Thymus (tissue), 11 donors: ENCODE data around the gene SPSB4. TPM values are rescaled to one million over a fixed set of nuclear protein-coding genes. Genes with fewer than 3 reads are reported as not detected.
A peak's percentile ranks its signal among the peaks of the same experiment; 100 is the strongest.
"Not testable (repeated sequence)": the region's sequence is repeated elsewhere in the genome, so short reads cannot be mapped to it uniquely, and the experiment has no call there.

ENCODE experiments used
- DNase-seq, 9 donors: peaks; one replicate each; pipeline ENCODE4 v3.0.0-alpha.2; 2013; ENCODE audit warnings: low spot score in 9 of 9, low read depth in 6 of 9, missing footprints in 1 of 9
- H3K27ac ChIP-seq, 2 donors: one replicate each; pipeline ENCODE4 v1.5.1; 2013; ENCODE audit warnings: control low read depth in 1 of 2, low read depth in 1 of 2, low read length in 1 of 2, mild to moderate bottlenecking in 1 of 2, moderate library complexity in 1 of 2
- H3K27me3 ChIP-seq, 2 donors: one replicate each; pipeline ENCODE4 v1.5.1; 2013; ENCODE audit warnings: low read length in 1 of 2; ENCODE audit not compliant: control insufficient read depth in 2 of 2, insufficient read depth in 1 of 2
- H3K36me3 ChIP-seq, 2 donors: one replicate each; pipeline ENCODE4 v1.5.1; 2013; ENCODE audit warnings: low read length in 1 of 2, mild to moderate bottlenecking in 1 of 2, moderate library complexity in 1 of 2; ENCODE audit not compliant: control insufficient read depth in 2 of 2, insufficient read depth in 2 of 2
- H3K4me1 ChIP-seq, 2 donors: one replicate each; pipeline ENCODE4 v1.5.1; 2013; ENCODE audit warnings: low read length in 2 of 2; ENCODE audit not compliant: control insufficient read depth in 2 of 2, insufficient read depth in 2 of 2
- H3K4me3 ChIP-seq, 2 donors: one replicate each; pipeline ENCODE4 v1.5.1; 2013; ENCODE audit warnings: low read length in 2 of 2, control low read depth in 1 of 2, mild to moderate bottlenecking in 1 of 2
- H3K9me3 ChIP-seq, 2 donors: one replicate each; pipeline ENCODE4 v1.5.1; 2013; ENCODE audit warnings: low read length in 1 of 2, mild to moderate bottlenecking in 1 of 2; ENCODE audit not compliant: control insufficient read depth in 2 of 2, insufficient read depth in 1 of 2
- WGBS: extraction: QIAGEN DNeasy Blood & Tissue Kit; methylation state at CpG from one replicate; pipeline ENCODE4 v1.1.7; 2013; 5-methylcytosine and 5-hydroxymethylcytosine counted together
- polyA plus RNA-seq: library from polyadenylated mRNA; stranded (reverse); fragments of 200-250 nt; gene quantifications from one replicate; pipeline ENCODE4 v1.2.3, GENCODE V29; 2013
- total RNA-seq: library from RNA; stranded (reverse); fragments of 120-200 nt; gene quantifications from one replicate; pipeline ENCODE4 v1.2.4, GENCODE V29; 2013
- donor health status: healthy.

The SPSB4 gene
- total and polyA plus RNA-seq, 2 donors: 0.30 to 0.47 TPM

- Histone ChIP-seq H3K9me3 (peaks cover 0 to 4% of the 10 kb centered on the region in 2 donors), H3K4me1 (peaks cover 2 to 24% of the 10 kb centered on the region in 2 donors), H3K27me3 (no peaks in the 10 kb centered on the region), H3K27ac (no peak overlapping the region), H3K36me3 (no peaks in the 10 kb centered on the region), H3K4me3 (no peak overlapping the region)
- 97% methylated on average over 10 of the region's 10 CpGs for WGBS
- DNase-seq: no peak
These were observed 63.1 kb downstream of the SPSB4 start for GRCh38 chr3:141114179-141114745.

GRCh38 chr3:141114816-141115460 is 63.8 kb downstream of the SPSB4 start:
- DNase-seq: no peak
- H3K36me3 ChIP-seq: no peaks in the 10 kb centered on the region

GRCh38 chr3:141115789-141116541 is 64.8 kb downstream of the SPSB4 start:
- Histone ChIP-seq H3K4me1 (peaks cover 2 to 21% of the 10 kb centered on the region in 2 donors), H3K27ac (peak overlapping the region in 1 of 2 donors; percentile 29), H3K9me3 (no peaks in the 10 kb centered on the region), H3K4me3 (no peak overlapping the region), H3K27me3 (no peaks in the 10 kb centered on the region), H3K36me3 (no peaks in the 10 kb centered on the region)
- no peak for DNase-seq
- 64% methylated on average over 3 of the region's 3 CpGs for WGBS

More at GRCh38 chr3:141114816-141115460, 63.8 kb downstream of the SPSB4 start:
- H3K4me1 ChIP-seq: peaks cover 2 to 21% of the 10 kb centered on the region in 2 donors
- H3K4me3 ChIP-seq: no peak overlapping the region
- 93% methylated on average over 13 of the region's 13 CpGs for WGBS
- no peak overlapping the region for H3K27ac ChIP-seq
- no peaks in the 10 kb centered on the region for H3K27me3 ChIP-seq
- H3K9me3 ChIP-seq: peaks cover 0 to 2% of the 10 kb centered on the region in 2 donors

GRCh38 chr3:141116721-141117120 is 65.6 kb downstream of the SPSB4 start:
- WGBS: 98% methylated on average over 1 of the region's 1 CpG

GRCh38 chr3:141117982-141118381 is 66.8 kb downstream of the SPSB4 start:
- not testable (repeated sequence) for H3K4me3 ChIP-seq, H3K9me3 ChIP-seq
- WGBS: 53% methylated on average over 1 of the region's 1 CpG

More at GRCh38 chr3:141116721-141117120, 65.6 kb downstream of the SPSB4 start:
- H3K4me1 ChIP-seq: peaks cover 2 to 16% of the 10 kb centered on the region in 2 donors
- H3K27me3 ChIP-seq: no peaks in the 10 kb centered on the region
- no peak overlapping the region for H3K4me3 ChIP-seq
- no peaks in the 10 kb centered on the region for H3K9me3 ChIP-seq
- H3K36me3 ChIP-seq: no peaks in the 10 kb centered on the region
- H3K27ac ChIP-seq: no peak overlapping the region
- DNase-seq: no peak

GRCh38 chr3:141122455-141123030 is 71.4 kb downstream of the SPSB4 start:
- WGBS: 86% methylated on average over 16 of the region's 16 CpGs
- Histone ChIP-seq H3K27ac (no peak overlapping the region), H3K36me3 (no peaks in the 10 kb centered on the region), H3K9me3 (no peaks in the 10 kb centered on the region), H3K27me3 (no peaks in the 10 kb centered on the region), H3K4me3 (no peak overlapping the region), H3K4me1 (peaks cover 0 to 7% of the 10 kb centered on the region in 2 donors)
- DNase-seq: no peak

More at GRCh38 chr3:141117982-141118381, 66.8 kb downstream of the SPSB4 start:
- not testable (repeated sequence) for DNase-seq, H3K27me3 ChIP-seq, H3K36me3 ChIP-seq, H3K27ac ChIP-seq
- H3K4me1 ChIP-seq: peaks cover 0 to 17% of the 10 kb centered on the region in 2 donors

GRCh38 chr3:141123677-141124410 is 72.7 kb downstream of the SPSB4 start:
- WGBS: 92% methylated on average over 4 of the region's 4 CpGs
- Histone ChIP-seq H3K36me3 (no peaks in the 10 kb centered on the region), H3K27me3 (no peaks in the 10 kb centered on the region), H3K27ac (no peak overlapping the region), H3K4me1 (peaks cover 0 to 7% of the 10 kb centered on the region in 2 donors), H3K4me3 (no peak overlapping the region), H3K9me3 (no peaks in the 10 kb centered on the region)
- no peak for DNase-seq

GRCh38 chr3:141124715-141125114 is 73.6 kb downstream of the SPSB4 start:
- Histone ChIP-seq H3K4me3 (no peak overlapping the region), H3K36me3 (no peaks in the 10 kb centered on the region), H3K27me3 (no peaks in the 10 kb centered on the region), H3K27ac (no peak overlapping the region), H3K4me1 (peaks cover 0 to 7% of the 10 kb centered on the region in 2 donors), H3K9me3 (no peaks in the 10 kb centered on the region)
- DNase-seq: no peak
- 97% methylated on average over 5 of the region's 5 CpGs for WGBS
